WTC11 (cell line): Measurements from ENCODE around the gene STXBP1.

ENCODE experiments used
- JAZF1 ChIP-seq: fragments of 250-450 bp; sonication (Bioruptor Pico); IDR thresholded peaks from 2 replicates; pipeline ENCODE4 v1.9.0; 2021; ENCODE audit warnings: moderate library complexity, mild to moderate bottlenecking, inconsistent platforms
- USF2 ChIP-seq: sonication (generic); formaldehyde crosslinking; IDR thresholded peaks from 2 replicates; pipeline ENCODE4 v1.8.1; 2023; ENCODE audit warnings: mild to moderate bottlenecking, missing genetic modification reagents, moderate library complexity
- ZNF512 ChIP-seq: sonication (generic); formaldehyde crosslinking; IDR thresholded peaks from 2 replicates; pipeline ENCODE4 v1.8.1; 2022; ENCODE audit warnings: missing genetic modification reagents, borderline replicate concordance

- no peak for TF ChIP-seq USF2 (CRISPR knock-in tag)
- TF ChIP-seq JAZF1 (CRISPR knock-in tag) = no peak
- no peak for TF ChIP-seq ZNF512 (CRISPR knock-in tag)
Measured at GRCh38 chr9:127651697-127652610, 39.9 kb downstream of the STXBP1 start.
